Activated CD4-positive, alpha-beta T cell treated with anti-CD3 and anti-CD28 coated beads, Interleukin-2, amount 50 U/mL, for 24 hours (primary cell): ENCODE results near the gene RALGAPA2.

Experiments used
- DNase-seq, 2 donors: peaks; one replicate each; pipeline ENCODE4 v3.0.0-alpha.2; 2020; ENCODE audit warnings: low read depth in 1 of 2, low spot score in 1 of 2

RALGAPA2 gene

DNA sequence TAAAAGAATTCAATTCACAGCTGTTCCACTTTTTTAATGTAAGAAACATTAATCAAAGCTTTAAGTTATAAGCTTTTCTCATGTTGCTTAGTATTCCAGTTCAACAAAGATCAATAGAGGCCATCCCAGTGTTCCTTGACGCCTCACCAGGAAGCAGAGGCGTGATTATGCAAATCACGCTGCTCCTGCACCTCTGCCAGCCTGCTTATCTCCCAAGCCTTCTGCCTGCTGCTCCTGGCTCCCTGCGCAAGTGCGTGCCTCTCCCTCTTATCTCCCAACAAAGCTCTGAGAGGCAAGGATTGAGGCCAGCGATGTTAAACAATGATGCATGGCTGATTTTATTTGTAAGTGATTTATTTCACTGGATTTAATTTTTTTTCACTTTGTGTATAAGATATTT is 301.8 kb downstream of the RALGAPA2 start:
- DNase-seq: no peak

DNA sequence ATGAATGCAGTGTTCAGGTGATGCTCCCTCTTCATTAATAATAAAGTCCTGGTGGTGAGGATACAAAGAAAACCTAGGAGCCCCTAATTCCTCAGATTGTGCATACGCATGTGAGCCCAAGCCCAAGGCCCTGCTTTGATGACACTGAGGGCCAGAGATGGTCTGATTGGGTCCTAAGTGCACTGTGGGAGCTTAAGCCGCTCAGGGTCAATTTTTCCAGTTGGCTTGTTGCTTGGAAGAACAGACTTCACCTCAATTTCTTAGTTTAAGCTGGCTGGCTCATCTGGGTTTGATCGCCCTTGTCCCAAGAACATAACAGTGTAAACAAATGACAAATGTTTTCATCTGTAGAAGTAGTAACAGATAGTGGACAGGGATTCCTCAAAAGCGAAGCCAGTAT is 303.1 kb downstream of the RALGAPA2 start:
- no peak for DNase-seq

DNA sequence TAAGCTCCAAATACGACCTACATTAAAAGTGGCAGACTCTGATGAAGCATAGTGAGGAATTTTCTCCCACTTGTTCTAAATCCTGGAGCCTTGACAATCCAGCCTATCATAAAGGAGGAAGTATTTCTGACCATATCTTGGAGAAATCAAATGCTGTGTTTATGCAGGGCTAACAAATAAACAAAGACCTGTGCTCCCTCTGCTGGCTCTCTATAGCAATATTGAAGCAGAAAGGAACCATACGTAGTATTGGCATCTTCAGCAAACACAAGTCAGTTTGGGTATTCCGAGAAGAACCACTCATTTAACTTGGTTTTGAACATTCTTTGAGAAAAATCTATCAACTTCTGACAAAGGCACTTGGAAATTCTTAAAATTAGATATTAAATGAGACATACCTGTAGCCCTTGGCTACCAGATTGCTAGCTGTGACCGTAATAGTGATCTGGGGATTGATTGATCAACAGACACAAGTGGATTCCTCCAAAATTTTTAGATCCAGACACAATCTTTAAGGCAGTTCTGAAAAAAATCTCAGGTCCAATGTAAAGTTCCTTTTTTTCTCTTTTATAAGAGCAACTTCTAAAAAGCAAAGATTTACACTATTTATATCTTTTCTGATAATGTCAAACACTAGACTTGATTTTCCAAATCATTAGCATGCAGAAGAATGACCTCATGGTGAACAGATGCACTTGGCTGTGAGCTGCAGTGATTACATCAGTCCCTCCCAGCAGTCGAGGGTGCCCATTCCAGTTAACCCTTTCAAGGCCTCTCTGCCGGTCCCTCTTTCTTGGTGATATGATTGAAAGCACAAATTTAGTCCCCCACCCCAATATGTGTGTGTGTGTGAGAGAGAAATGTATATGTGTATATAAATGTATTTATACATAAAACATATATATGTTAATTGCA is 304.3 kb downstream of the RALGAPA2 start:
- DNase-seq: no peak

DNA sequence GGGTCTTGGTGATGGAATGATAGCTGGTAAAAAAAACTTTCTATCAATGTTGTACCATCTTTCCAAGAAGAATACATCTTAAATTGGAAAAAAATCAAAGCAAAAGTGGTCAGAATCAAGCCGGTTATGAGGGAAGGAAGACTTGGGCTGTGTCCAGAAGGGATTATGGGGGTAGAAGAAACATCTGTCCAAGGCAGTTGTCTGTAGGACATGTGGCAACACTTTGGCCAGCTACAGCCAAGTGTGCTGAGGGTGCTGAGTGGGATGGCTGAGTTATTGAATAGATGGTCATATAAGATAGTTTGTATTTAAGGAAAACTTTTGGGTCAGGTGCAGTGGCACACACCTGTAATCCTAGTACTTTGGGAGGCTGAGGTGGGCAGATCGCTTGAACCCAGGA is 306.1 kb downstream of the RALGAPA2 start:
- no peak for DNase-seq

DNA sequence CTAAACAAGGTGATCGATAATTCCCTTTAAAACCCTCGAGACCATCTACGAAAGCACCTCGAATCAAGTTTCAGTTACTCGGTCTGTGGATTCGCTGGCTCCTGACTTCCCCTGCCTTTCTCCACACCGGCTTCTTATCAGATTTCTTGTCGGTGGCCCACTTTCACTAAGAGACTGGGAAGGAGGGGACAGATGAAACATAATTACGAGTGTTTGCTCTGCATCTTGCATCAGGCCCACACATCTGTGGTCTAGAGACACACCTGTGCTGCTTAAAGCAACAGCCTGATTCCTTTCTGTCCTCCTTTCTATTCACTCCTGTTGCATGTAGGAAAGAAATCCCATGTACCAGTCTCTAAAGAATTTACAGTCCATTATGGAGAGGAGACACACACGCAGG is 306.8 kb downstream of the RALGAPA2 start:
- DNase-seq: no peak

DNA sequence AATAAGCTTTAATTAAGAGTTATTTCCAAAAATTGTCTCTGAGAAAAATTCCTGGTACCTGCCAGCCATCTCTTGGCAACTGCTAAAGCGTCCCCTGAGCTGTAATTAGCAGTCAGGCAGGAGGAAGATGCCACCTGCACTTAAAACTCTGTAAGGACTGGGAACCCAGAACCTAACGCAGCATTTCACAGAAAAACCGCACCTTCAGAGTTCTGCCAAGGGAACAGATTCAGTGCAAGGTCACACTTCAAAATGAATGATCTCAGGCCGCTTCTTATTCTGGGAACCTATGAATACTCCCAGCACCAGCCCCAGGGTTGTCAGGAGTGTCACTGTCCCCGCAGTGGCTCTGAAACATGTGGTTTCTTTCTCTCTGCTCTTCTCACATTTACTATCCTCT is 307.8 kb downstream of the RALGAPA2 start:
- no peak for DNase-seq

DNA sequence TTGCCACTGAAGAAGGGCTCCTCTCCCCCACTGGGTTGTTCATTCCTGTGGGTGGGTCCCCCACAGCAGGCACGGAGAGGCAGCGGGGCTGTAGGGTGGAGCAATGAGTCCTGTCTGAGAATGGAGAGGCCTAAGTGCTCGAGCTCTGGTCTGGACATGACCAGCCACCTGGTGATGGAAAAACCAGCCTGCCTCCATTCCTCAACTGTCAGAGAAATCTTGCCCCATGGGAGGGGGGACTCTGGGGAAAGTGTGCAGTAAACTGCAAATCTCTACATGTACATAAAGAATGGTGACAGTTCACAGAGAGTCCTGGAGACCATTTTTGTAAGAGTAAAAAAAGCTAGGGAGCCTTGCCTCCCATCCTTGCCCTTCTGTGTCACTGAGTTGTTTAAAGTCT is 310.5 kb downstream of the RALGAPA2 start:
- DNase-seq: no peak

DNA sequence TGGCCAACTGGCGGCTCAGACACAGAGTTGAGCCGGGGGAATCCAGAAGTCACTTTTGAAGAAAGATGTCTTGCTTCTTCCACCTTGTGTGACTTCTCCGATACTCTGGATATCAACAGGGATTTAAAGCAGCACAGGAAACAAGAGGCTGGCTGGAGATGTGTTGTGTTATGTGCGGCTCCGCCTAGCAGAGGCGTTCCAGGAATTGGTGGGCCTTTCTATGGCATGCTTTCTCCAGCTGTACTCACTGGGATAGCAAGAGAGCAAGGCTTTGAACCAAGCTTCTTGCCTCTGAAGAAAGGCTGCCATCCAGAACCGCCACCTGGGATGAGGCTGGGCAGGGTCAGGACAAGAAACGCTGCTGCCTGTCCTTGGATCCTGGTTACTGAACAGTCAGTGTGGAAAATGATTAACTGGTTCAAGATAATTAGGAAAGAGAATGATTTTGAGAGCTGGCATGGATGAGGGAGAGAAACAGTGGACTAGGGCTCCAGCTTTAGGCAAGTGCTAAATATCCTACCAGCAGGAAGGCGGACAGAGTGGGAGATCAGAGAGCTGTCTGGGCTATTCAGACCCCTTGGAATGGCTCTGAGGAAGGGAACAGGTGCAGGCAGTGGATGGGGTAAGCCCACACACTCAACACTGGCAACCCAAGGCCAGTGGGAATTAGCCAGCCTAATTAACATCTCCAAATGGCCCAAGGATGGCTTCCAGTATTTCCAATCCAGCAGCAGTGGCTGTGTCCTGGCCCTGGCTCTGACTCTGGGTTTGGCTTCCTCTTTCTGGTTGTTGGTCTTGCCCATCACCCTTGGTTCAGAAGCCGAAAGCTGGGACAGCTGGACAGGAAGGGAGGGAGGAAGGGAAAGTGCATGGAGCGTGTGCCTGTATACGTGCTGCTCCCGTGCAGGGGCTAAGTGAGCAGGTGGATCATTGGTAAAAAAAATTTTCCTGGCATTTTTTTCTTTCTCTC is 312.6 kb downstream of the RALGAPA2 start:
- no peak for DNase-seq

DNA sequence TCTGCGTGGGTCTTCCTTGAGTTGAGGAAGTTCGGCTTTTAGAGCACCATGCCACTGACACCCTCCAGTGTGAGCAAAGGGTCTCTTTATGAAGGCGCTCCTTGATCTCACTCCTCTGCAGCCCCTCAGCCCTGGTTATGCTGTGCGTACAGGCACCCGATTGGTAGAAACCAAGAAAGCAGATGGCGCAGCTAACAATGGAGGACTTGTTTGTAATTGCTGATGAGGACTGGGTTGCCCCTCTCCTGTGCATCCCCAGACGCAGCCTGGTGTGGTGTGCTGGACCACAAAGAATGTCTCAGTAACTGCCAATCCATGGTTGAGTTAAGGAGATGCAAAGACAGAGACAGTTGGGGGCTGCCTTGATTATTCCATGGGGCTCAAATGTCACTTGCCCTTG is 314.3 kb downstream of the RALGAPA2 start:
- DNase-seq: no peak

DNA sequence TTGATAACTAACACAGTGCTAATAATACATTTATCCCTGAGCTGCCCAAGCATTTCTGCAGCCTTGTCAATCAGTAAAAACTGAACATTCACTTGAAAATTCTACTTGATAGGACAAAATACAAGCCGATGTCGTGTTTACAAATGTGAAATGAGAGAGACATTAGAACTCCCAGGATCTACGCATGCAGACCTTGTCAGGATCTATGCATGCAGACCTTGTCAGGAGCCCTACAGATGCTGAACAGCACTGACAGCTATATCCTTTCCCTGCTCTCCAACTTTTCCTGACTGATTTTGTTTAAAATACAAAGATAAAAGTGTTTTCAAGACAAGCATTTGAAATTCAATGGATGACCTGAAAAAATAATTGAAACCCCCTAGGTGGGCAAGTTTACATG is 315.6 kb downstream of the RALGAPA2 start:
- DNase-seq: no peak

DNA sequence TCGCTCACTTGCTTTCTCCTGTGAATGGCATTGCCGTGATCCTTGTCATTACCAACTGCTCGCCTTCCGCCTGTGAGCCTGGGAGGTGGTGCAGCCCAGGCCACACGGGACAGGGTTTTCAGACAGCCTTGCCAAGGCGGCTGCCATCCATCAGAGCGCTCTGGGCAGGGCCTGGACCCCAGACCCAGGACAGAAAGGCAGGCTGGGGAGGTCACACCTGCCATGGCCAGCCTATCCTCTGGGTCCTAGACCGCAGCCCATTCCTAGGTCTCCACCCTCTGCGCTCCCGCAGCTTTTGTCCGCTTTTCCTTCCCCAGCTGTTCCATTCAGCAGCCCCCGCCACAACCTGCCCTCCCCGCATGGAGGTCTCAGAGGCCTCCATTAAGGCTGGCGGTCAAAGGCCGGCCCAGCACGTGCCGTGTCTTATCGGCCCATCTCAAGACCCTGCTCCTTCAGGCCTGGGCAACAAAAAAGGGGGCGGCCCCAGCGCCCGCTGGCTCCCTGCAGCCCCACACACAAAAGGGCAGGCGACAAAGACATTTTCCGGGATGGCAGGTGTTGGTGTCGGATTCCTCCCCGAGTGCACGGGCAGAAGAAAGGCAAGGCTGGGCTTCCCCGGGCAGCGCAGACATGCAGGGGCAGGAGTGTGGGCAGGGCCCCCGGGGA is 316.4 kb downstream of the RALGAPA2 start:
- no peak for DNase-seq

DNA sequence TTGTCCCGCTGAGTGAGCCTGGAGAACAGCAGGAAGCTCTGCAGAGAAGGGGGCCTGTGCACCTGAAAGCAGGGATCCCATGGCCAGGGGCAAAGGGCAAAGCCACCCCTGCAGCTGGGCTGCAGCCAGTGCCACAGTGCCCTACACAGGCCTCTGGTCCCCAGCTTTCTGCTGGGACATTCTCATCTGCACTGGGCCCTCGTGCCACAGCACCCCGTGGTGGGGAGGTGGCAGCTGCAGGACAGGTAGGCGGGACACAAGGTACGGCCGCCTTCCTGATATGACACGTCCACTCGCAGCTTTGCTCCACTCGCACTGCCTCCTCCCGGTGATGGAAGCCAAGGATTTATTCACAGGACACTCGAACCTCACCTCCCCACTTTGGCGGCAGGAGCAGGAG is 317.4 kb downstream of the RALGAPA2 start:
- DNase-seq: no peak

DNA sequence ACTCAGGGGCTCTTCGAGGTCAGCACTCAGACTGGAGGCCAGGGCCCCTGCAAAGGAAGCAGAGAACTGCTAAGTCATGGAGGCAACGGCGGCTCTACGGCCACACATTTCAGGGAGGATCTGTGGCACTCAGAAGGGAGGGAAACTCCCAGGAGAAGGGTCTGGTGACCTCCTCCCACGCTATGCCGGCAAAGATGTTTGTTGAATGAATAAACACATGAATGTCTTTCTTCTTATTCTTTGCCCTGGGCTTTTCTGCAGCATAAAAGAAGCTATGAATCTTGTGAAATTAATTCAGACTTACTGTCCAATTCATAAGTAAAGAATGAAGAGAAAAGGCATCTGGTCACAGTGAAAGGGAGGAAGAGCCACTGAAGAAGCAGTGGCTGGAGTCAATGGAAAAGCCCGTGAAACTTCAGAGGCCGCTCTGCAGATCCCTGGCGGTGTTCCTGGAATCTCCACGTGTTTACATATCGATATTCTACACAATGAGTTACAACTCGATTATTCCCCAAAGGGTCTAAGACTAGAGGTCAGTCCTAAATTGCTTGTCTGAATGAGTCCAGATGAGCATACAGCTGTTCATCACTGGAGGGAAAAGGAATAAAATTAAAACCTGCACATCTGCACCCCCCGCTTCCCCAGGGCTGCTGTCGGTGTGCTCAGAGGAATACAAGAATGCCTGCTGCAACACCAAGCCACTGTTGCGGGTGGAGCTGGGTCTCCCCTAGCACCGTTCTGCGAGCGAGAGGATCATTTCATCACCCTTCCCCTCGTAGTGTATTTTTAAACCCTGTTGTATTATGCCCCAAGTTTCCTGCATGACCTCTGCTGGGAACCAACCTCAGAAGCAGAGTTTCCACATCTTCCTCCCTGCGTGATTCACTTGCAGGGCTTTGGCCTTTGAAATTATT is 319.0 kb downstream of the RALGAPA2 start:
- DNase-seq: no peak

DNA sequence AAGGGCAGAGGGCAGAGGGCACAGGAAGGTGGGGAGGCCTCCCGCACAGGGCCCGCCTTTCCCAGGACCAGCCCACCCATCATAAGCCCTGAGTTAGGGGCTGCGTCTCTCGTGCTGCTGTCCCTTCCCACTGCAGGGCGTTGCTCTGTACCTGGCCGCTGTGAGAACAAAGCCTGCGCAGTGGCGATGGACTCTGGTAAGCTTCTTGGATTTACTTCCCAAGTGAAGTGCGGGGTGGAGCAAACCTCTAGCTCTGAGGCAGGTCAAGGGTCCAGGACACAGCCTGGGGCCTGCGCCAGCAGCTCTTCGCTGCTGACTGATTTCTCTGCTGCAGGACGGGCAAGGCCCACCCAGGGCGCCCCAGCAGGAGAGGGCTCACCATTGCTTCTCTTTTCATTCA is 320.7 kb downstream of the RALGAPA2 start:
- DNase-seq: no peak

DNA sequence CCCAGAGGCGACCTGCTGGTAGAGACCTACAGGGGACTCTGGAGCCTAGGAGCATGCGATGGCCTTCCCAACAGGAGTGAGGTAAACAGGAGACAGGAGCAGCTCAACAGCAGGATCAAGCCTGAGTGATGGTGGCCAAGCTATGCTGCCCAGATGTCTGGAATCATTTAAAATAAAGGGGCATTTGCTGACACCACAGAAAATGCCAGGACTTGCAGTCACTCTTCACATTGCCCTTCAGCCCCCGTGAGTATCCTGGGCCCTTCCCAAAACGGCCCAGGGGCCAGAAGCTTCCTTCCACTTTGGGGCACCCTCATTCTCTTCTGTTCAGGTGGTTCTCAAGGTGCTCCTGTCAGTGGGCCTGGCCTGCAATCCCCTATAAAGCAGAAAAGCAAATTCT is 321.3 kb downstream of the RALGAPA2 start:
- no peak for DNase-seq

DNA sequence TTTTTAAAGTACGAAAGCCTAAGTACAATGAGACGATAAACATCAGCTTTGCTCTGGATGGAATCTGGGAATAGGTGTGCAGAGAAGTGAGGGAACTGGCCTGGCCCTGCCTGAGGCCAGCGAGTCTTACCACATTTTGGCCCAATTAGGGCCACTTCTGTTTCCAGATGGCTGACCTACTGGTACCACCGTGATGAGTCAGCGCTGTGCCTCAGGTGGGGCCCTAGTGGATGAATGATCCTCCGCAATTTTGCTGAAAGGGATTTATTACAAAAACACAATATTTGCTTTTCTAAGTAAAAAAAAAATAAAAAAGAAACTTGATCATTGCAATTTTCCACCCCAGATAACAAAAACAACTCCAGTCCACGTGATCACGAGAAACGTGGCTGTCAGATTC is 322.1 kb downstream of the RALGAPA2 start:
- no peak for DNase-seq

DNA sequence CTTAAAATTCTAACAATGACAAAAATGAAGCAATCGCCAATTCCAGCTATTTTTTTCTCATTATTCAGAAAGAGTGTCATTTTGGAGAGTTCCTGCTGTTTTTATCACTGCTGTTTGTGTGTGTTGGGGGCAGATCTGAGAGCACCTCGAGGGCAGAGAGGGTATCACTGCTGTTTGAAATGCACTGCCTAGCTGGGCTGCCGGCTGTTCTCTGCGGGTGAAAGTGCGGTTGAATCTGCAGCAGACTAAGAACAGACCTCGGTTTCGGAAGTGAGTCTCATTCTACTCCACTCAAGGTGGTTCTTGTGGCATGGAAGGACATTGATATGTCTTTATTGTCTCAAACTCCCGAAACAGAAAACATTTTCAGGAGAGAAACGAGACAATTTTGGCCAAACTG is 326.3 kb downstream of the RALGAPA2 start:
- DNase-seq: no peak

DNA sequence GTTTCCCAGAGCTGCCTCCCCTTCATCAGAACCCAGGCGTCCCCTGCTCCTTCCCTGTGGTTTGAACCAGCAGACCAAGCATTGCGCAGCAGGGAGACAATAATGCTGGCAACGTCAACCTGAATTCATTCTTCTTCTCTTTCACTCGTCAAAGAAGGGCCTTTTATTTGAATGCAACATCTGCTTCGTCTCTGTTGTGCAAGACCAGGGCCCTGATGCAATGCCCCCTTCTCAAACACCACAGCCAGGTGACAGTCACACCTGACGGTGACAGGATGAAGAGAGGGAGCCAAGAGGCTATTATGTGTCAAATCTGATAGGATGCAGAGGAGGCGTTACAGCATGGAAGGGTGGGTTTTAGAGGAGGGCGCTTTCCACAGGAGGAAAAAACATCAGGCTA is 336.6 kb downstream of the RALGAPA2 start:
- DNase-seq: no peak

DNA sequence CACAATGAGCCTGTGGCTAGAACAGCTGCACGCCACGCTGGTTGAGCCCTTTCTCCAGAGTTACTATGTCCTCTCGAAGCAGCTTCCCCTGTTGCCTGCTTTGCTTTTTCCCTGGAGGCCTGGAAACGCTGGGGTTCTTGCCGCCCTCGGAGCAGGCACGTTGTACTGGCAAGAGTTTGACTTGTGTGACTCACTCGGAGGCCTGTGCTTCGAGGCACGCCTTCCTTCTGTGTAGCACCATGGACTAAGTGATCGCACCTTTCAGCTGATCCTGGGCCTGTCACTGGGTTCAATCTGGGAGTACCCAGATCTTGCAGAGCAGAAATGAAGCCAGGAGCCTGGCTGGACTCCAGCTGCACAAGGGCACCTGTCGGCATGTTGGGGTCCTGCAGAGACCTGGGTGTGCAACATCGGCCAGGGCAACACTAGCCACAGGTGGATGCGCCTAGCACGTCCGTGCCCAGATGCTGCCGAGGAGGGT is 339.3 kb downstream of the RALGAPA2 start:
- DNase-seq: no peak

DNA sequence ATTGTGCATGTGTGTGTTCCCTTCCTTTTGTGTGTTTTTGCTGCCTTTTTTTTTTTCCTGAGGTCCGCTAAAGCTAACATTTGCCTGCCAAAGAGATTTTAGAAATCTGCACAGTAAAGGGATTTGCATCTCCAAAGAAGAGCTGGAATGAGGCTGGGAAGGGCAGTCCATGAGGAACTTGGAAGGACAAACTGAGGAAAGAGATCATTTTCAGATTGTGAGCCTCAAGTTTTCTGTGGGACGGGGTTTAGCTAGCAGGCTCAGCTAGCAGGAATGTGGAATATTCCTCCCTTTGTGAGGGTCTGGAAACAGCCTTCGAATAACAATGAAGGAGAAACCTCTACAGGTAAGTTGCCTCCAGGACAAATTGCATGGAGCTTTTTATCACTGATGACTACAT is 340.8 kb downstream of the RALGAPA2 start:
- no peak for DNase-seq
